SU-DHL-6 (cell line): ENCODE results near the gene SLC13A1.

ENCODE experiments used
- H2AFZ ChIP-seq: fragments of 200-600 bp; sonication (generic); 2 replicates; pipeline ENCODE4 v1.6.1; 2014; ENCODE audit warnings: low read depth, mild to moderate bottlenecking, moderate library complexity, mixed read lengths, antibody characterized with exemption, low read length; ENCODE audit not compliant: severe bottlenecking
- H3F3A ChIP-seq: fragments of 200-600 bp; shearing (Covaris generic); 2 replicates; pipeline ENCODE4 v1.6.0; 2016; ENCODE audit warnings: antibody characterized with exemption, mild to moderate bottlenecking; ENCODE audit not compliant: insufficient read depth
- H3K27ac ChIP-seq: fragments of 200-600 bp; sonication (generic); 2 replicates; pipeline ENCODE4 v1.5.1; 2016; ENCODE audit warnings: low read depth, mild to moderate bottlenecking, low read length, moderate library complexity, mixed read lengths
- H3K27me3 ChIP-seq: fragments of 200-600 bp; sonication (generic), shearing (Covaris generic); 2 replicates; pipeline ENCODE4 v1.6.0; 2014; ENCODE audit warnings: mild to moderate bottlenecking, low read length
- H3K36me3 ChIP-seq: fragments of 200-600 bp; sonication (generic); 2 replicates; pipeline ENCODE4 v1.6.1; 2014; ENCODE audit warnings: mild to moderate bottlenecking, low read length, mixed read lengths
- H3K4me2 ChIP-seq: fragments of 300-600, 200-600 bp; shearing (Covaris generic), sonication (generic); 2 replicates; pipeline ENCODE4 v1.6.0; 2014; ENCODE audit warnings: low read length, low read depth, mild to moderate bottlenecking; ENCODE audit not compliant: poor library complexity, severe bottlenecking
- H3K4me3 ChIP-seq: fragments of 200-600 bp; sonication (generic); 2 replicates; pipeline ENCODE4 v1.5.1; 2014; ENCODE audit warnings: antibody characterized with exemption, low read length, mild to moderate bottlenecking, mixed read lengths; ENCODE audit not compliant: insufficient read depth, poor library complexity, severe bottlenecking
- H3K79me2 ChIP-seq: fragments of 200-600 bp; sonication (generic); 2 replicates; pipeline ENCODE4 v1.6.1; 2014; ENCODE audit warnings: mild to moderate bottlenecking, low read length, moderate library complexity; ENCODE audit not compliant: insufficient read depth
- H3K9ac ChIP-seq: fragments of 200-600 bp; sonication (generic); 2 replicates; pipeline ENCODE4 v1.7.0; 2014; ENCODE audit warnings: mild to moderate bottlenecking, low read length
- H3K9me2 ChIP-seq: fragments of 200-600 bp; sonication (generic); replicated peaks from 2 replicates; pipeline ENCODE4 v1.6.1; 2014; ENCODE audit warnings: low read length; ENCODE audit not compliant: insufficient read depth
- H3K9me3 ChIP-seq: fragments of 200-600 bp; sonication (generic); 2 replicates; pipeline ENCODE4 v1.6.1; 2014; ENCODE audit warnings: low read length, mixed read lengths; ENCODE audit not compliant: insufficient read depth
- H4K20me1 ChIP-seq: fragments of 200-600 bp; sonication (generic); 2 replicates; pipeline ENCODE4 v1.6.1; 2014; ENCODE audit warnings: low read depth, mild to moderate bottlenecking, antibody characterized with exemption, low read length, moderate library complexity, mixed read lengths
- CTCF ChIP-seq: fragments of 200-600 bp; sonication (generic); IDR thresholded peaks from one replicate; pipeline ENCODE4 v1.5.1; 2017; ENCODE audit warnings: antibody characterized with exemption, mild to moderate bottlenecking, low read length, moderate library complexity; ENCODE audit not compliant: insufficient read depth, poor library complexity, severe bottlenecking
- EZH2phosphoT487 ChIP-seq: fragments of 200-600 bp; sonication (generic), shearing (Covaris generic); conservative IDR thresholded peaks from 2 replicates; pipeline ENCODE4 v1.6.1; 2018; ENCODE audit warnings: mild to moderate bottlenecking, antibody characterized with exemption, low read length, moderate library complexity, mixed read lengths

SLC13A1 gene

GRCh38 chr7:123099712-123100111, 100.1 kb downstream of the SLC13A1 start:
- no peak overlapping the region for H3K4me2 ChIP-seq
- H3K27ac ChIP-seq = no peak overlapping the region
- H3K4me3 ChIP-seq = no peak overlapping the region
- no peaks in the 10 kb centered on the region for H3K9me3 ChIP-seq
- no peaks in the 10 kb centered on the region for H4K20me1 ChIP-seq
- no peaks in the 10 kb centered on the region for H3K36me3 ChIP-seq
- H2AFZ ChIP-seq = no peak overlapping the region
- TF ChIP-seq EZH2phosphoT487 = no peak
- no peak for TF ChIP-seq CTCF
- no peaks in the 10 kb centered on the region for H3K9me2 ChIP-seq
- H3K27me3 ChIP-seq = no peaks in the 10 kb centered on the region
- no peaks in the 10 kb centered on the region for H3K79me2 ChIP-seq
- H3F3A ChIP-seq = no peaks in the 10 kb centered on the region
- H3K9ac ChIP-seq = no peak overlapping the region

DNA sequence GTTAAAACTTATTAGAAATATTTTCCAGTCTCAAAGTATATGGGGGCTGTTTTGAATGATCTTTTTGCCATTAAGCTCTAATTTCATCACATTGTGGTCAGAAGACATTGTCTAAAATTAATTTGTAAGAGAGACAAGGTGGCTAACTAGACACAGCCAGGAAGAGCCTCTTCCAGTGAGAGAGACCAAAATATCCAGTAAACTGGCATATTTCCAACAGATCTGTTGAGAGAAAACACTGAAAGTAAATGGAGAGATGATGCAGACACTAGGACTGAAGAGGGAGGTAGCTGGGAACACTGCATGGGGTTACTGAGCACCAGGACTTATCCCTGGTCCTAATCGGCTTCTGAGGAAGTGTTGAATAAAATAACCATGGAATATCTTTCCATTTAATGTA, 102.8 kb downstream of the SLC13A1 start:
- no peak overlapping the region for H3K27ac ChIP-seq

DNA sequence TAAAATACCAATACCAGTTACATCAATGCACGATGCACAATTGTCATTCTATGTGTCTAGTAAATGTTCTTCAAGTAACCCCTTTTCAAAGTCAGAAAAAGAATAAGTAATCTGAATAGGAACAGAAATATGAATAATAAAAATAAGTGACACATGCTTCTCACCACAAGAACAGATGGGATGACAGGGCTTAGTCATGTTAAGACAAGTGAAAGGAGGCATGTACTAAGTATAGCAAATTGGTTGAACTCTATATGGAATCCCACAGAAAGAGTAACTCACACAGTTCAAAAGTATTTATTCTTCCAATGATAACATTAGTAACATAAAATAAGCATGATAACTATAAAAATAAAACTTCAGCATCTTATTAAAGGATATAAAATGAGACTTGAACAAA, 103.3 kb downstream of the SLC13A1 start:
- Histone ChIP-seq H4K20me1 (no peaks in the 10 kb centered on the region), H2AFZ (no peak overlapping the region), H3F3A (no peaks in the 10 kb centered on the region), H3K4me2 (no peak overlapping the region), H3K9me2 (no peaks in the 10 kb centered on the region), H3K27me3 (no peaks in the 10 kb centered on the region), H3K9ac (no peak overlapping the region), H3K4me3 (no peak overlapping the region), H3K79me2 (no peaks in the 10 kb centered on the region), H3K36me3 (no peaks in the 10 kb centered on the region), H3K9me3 (no peaks in the 10 kb centered on the region), H3K27ac (no peak overlapping the region)
- no peak for TF ChIP-seq CTCF
- TF ChIP-seq EZH2phosphoT487 = no peak

More for the DNA sequence above, 102.8 kb downstream of the SLC13A1 start:
- H4K20me1 ChIP-seq = no peaks in the 10 kb centered on the region
- TF ChIP-seq EZH2phosphoT487 (no peak), CTCF (no peak)
- no peaks in the 10 kb centered on the region for H3F3A ChIP-seq
- H2AFZ ChIP-seq = no peak overlapping the region
- no peaks in the 10 kb centered on the region for H3K36me3 ChIP-seq
- H3K9ac ChIP-seq = no peak overlapping the region
- no peaks in the 10 kb centered on the region for H3K79me2 ChIP-seq
- no peaks in the 10 kb centered on the region for H3K9me3 ChIP-seq
- no peaks in the 10 kb centered on the region for H3K9me2 ChIP-seq
- no peak overlapping the region for H3K4me2 ChIP-seq
- H3K4me3 ChIP-seq = no peak overlapping the region
- H3K27me3 ChIP-seq = no peaks in the 10 kb centered on the region
